Activated CD4-positive, alpha-beta T cell treated with anti-CD3 and anti-CD28 coated beads, Interleukin-2, amount 10 ng/mL, durations not matched to agents 7 days and 5 days (primary cell): ENCODE data around the gene PEMT. TPM values are rescaled to one million over a fixed set of nuclear protein-coding genes. Genes with fewer than 3 reads are reported as not detected.

Experiments
- CTCF ChIA-PET: fragments of 350-600 bp; sonication (Branson Sonifier 250); formaldehyde crosslinking; loops from one replicate; lab custom pipeline; 2021; ENCODE audit warnings: antibody characterized with exemption; lab: Charles Lee
- POLR2A ChIA-PET: fragments of 350-600 bp; sonication (Branson Sonifier 250); formaldehyde crosslinking; loops from one replicate; lab custom pipeline; 2021; ENCODE audit warnings: antibody characterized with exemption; lab: Charles Lee
- DNase-seq: peaks from one replicate; pipeline ENCODE4 v3.0.0-alpha.2; 2020
- H3K27ac Mint-ChIP-seq: one replicate; pipeline ENCODE4 v1.8.0; 2021; ENCODE audit warnings: mild to moderate bottlenecking, moderate library complexity, mixed read lengths
- H3K27me3 Mint-ChIP-seq: one replicate; pipeline ENCODE4 v1.8.0; 2021; ENCODE audit warnings: mixed read lengths
- H3K36me3 Mint-ChIP-seq: one replicate; pipeline ENCODE4 v1.8.0; 2021; ENCODE audit warnings: low read depth, mixed read lengths
- H3K4me1 Mint-ChIP-seq: one replicate; pipeline ENCODE4 v1.8.0; 2021; ENCODE audit warnings: mixed read lengths
- H3K4me3 Mint-ChIP-seq: one replicate; pipeline ENCODE4 v1.8.0; 2021; ENCODE audit warnings: mild to moderate bottlenecking, moderate library complexity, mixed read lengths
- H3K9me3 Mint-ChIP-seq: one replicate; pipeline ENCODE4 v1.8.0; 2021; ENCODE audit warnings: mixed read lengths
- total RNA-seq, 2 experiments: library from RNA; stranded (reverse); gene quantifications; one replicate each; pipeline ENCODE4 v1.2.3, GENCODE V29; 2021

PEMT gene
- total RNA-seq, 2 experiments from 2014 or later: 10.8 to 17.3 TPM

DNA sequence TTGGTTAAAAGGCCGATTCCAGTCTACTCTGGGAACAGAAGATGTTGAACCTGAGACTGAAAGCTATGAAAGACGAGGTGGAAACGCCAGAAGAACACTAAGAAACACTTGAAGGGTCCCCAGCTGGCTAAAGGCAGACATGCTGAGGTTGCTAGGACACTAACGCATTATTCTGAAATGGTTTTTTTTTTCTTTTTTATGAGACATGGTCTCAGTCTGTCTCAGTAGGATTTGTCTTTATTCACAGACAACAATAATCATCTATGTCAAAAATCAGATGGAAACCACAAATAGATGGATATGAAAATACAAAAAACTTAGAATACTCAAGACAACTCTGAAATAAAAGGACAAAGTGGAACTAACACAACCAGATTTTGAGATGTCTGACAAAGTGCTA lies 60.4 kb downstream of the PEMT start:
- POLR2A ChIA-PET: no interaction called here
- CTCF ChIA-PET: interaction anchor here (0.7 kb wide), 1 partner anchor 34 kb away, joined by 4 read pairs; no protein-coding TSS in a partner anchor
- Mint-ChIP-seq H3K27ac (no peak overlapping the region), H3K4me1 (no peaks in the 10 kb centered on the region), H3K9me3 (no peaks in the 10 kb centered on the region), H3K36me3 (no peaks in the 10 kb centered on the region), H3K4me3 (no peak overlapping the region), H3K27me3 (no peaks in the 10 kb centered on the region)
- no peak for DNase-seq

GRCh38 chr17:17528696-17529652 lies 62.5 kb downstream of the PEMT start:
- ChIA-PET CTCF (interaction anchor here (1.3 kb wide), 1 partner anchor 32 kb away, joined by 3 read pairs; no protein-coding TSS in a partner anchor), POLR2A (no interaction called here)
- H3K27ac Mint-ChIP-seq: no peak overlapping the region
- H3K36me3 Mint-ChIP-seq: no peaks in the 10 kb centered on the region
- no peaks in the 10 kb centered on the region for H3K27me3 Mint-ChIP-seq
- DNase-seq: no peak
- no peak overlapping the region for H3K4me3 Mint-ChIP-seq
- no peaks in the 10 kb centered on the region for H3K9me3 Mint-ChIP-seq
- no peaks in the 10 kb centered on the region for H3K4me1 Mint-ChIP-seq

GRCh38 chr17:17527956-17528500 lies 63.5 kb downstream of the PEMT start:
- Mint-ChIP-seq H3K36me3 (no peaks in the 10 kb centered on the region), H3K4me3 (no peak overlapping the region), H3K9me3 (no peaks in the 10 kb centered on the region), H3K27me3 (no peaks in the 10 kb centered on the region), H3K27ac (no peak overlapping the region), H3K4me1 (no peaks in the 10 kb centered on the region)
- POLR2A ChIA-PET: no interaction called here
- DNase-seq: no peak
- CTCF ChIA-PET: interaction anchor here (1.3 kb wide), 1 partner anchor 31 kb away, joined by 3 read pairs; no protein-coding TSS in a partner anchor

DNA sequence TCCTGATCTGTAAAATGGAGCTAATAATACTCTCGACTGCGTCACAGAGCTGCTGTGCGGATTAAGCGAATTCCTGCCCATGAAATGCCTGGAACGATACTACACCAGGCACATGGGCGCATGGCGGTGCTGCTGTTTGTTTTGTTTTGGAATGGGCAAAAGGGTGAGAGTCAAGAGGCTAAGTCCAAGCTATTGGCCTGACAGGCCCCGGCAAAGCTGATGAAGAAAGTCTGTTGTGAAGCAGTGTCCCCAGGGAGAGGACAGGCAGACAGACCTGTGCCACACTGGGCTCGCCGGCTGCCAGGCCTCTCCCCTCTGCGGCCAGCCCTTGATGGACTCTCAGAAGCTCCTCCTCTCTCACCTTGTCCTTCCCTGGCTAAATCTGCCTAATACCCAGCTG lies 64.0 kb downstream of the PEMT start:
- DNase-seq: no peak
- H3K9me3 Mint-ChIP-seq: no peaks in the 10 kb centered on the region
- no peaks in the 10 kb centered on the region for H3K36me3 Mint-ChIP-seq
- H3K4me3 Mint-ChIP-seq: no peak overlapping the region
- H3K4me1 Mint-ChIP-seq: no peaks in the 10 kb centered on the region
- no peak overlapping the region for H3K27ac Mint-ChIP-seq
- CTCF ChIA-PET: interaction anchor here (1.3 kb wide), 1 partner anchor 31 kb away, joined by 3 read pairs; no protein-coding TSS in a partner anchor
- H3K27me3 Mint-ChIP-seq: no peaks in the 10 kb centered on the region
- POLR2A ChIA-PET: no interaction called here

DNA sequence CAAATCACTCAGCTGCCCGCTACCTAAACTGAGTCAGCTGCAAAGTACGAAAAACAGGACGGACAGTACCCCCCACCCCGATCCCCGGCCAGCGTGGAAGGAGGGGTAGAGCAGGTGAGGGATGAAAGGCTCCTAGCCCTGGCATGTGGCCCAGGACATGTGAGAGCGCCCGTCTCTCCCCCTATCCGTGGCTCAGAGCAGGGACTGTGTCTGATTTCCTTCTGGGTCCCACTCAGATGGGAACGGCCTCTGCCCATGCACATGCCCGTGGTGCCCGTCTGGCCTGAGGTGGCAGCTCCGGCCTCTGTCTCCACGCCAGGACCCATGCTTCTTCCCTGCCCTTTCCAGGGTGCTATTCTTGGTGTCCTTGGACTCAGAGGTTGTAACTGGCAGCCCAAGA lies 65.1 kb downstream of the PEMT start:
- Mint-ChIP-seq H3K27ac (no peak overlapping the region), H3K9me3 (no peaks in the 10 kb centered on the region), H3K36me3 (no peaks in the 10 kb centered on the region), H3K27me3 (no peaks in the 10 kb centered on the region), H3K4me3 (no peak overlapping the region), H3K4me1 (no peaks in the 10 kb centered on the region)
- POLR2A ChIA-PET: no interaction called here
- CTCF ChIA-PET: no interaction called here
- no peak for DNase-seq

DNA sequence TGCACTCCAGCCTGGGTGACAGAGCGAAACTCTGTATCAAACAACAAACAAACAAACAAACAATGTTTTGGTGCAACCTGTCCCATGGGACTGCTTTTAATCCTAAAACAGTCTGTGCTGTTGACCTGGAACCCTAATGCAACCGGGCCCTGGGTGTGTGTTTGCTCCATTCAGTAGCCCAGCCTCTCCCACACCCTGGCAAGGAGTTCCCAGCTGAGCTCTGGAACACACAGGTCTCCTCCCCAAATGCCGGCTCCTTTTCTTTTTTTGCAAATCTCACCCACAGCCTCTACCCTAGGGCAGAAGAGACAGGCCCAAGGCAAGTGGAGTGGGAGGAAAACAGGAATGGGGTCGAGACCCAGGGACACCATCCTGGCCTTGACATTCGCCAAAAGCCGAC lies 65.6 kb downstream of the PEMT start:
- Mint-ChIP-seq H3K4me1 (no peaks in the 10 kb centered on the region), H3K27me3 (no peaks in the 10 kb centered on the region), H3K36me3 (no peaks in the 10 kb centered on the region), H3K9me3 (no peaks in the 10 kb centered on the region), H3K4me3 (no peak overlapping the region), H3K27ac (no peak overlapping the region)
- POLR2A ChIA-PET: no interaction called here
- CTCF ChIA-PET: no interaction called here
- no peak for DNase-seq

DNA sequence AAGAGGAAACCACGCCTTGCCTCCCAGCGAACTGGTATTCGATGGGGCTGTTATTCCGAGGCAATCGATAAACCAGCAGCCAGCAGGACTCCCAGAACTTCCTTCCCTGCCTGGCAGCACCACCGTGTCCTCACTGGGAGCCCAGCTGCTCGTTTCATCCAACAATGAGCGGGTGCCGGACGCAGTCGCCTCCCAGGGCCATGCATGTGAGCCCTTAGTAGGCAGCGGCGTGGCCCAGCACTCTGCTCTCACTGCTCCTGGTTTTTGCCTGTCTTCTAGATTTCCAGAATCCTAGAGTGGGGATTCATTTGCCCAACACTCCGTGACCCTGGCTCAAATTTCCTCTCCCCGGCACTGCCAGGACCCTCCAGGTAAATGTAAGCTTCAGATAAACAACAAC lies 66.2 kb downstream of the PEMT start:
- no peaks in the 10 kb centered on the region for H3K9me3 Mint-ChIP-seq
- H3K4me1 Mint-ChIP-seq: no peaks in the 10 kb centered on the region
- CTCF ChIA-PET: no interaction called here
- H3K27ac Mint-ChIP-seq: no peak overlapping the region
- no peaks in the 10 kb centered on the region for H3K27me3 Mint-ChIP-seq
- DNase-seq: no peak
- no peaks in the 10 kb centered on the region for H3K36me3 Mint-ChIP-seq
- H3K4me3 Mint-ChIP-seq: no peak overlapping the region
- POLR2A ChIA-PET: no interaction called here

DNA sequence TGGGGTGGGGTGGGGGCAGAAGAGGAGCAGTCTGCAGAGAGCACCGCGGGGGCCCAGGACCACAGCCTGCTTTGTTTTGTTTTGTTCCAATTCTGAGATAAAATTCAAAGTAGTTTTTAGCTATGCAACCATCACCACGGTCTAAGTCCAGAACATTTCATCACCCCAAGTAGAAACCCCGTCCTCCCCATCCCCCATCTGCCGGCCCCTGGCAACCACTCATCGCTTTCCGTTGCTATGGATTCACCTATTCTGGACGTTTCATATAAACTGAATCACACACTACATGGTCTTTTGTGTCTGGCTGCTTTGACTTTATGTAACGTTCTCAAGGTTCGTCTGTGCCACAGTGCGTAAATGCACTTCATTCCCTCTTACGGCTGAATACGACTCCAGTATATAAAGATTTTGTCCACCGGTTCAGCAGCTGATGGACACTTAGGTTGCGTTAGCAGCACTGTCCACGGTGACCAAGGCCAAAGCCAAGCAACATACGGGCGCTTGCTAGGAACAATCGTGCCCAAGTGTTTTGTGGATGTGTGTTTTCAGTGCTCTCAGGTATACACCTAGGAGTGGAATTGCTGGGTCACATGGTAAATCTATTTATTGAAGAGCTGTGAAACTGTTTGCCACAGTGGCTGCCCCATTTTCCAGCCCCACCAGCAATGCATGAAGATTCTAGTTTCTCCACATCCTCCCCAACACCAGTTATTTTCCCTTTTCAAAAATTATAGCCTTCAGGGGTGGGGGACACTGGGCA lies 67.6 kb downstream of the PEMT start:
- H3K27ac Mint-ChIP-seq: no peak overlapping the region
- DNase-seq: no peak
- no peaks in the 10 kb centered on the region for H3K36me3 Mint-ChIP-seq
- H3K4me1 Mint-ChIP-seq: no peaks in the 10 kb centered on the region
- ChIA-PET POLR2A (no interaction called here), CTCF (interaction anchor here (2.2 kb wide), 1 partner anchor 27 kb away, joined by 6 read pairs; the partner anchor contains the start of gene RASD1)
- no peaks in the 10 kb centered on the region for H3K9me3 Mint-ChIP-seq
- no peaks in the 10 kb centered on the region for H3K27me3 Mint-ChIP-seq
- no peak overlapping the region for H3K4me3 Mint-ChIP-seq

- H3K27ac Mint-ChIP-seq: no peak overlapping the region
- POLR2A ChIA-PET: no interaction called here
- no peaks in the 10 kb centered on the region for H3K9me3 Mint-ChIP-seq
- H3K27me3 Mint-ChIP-seq: no peaks in the 10 kb centered on the region
- H3K4me1 Mint-ChIP-seq: no peaks in the 10 kb centered on the region
- CTCF ChIA-PET: interaction anchor here (2.2 kb wide), 1 partner anchor 26 kb away, joined by 6 read pairs; the partner anchor contains the start of gene RASD1
- DNase-seq: no peak
- no peak overlapping the region for H3K4me3 Mint-ChIP-seq
- H3K36me3 Mint-ChIP-seq: no peaks in the 10 kb centered on the region
Measured at GRCh38 chr17:17523001-17523730, 68.3 kb downstream of the PEMT start.

- DNase-seq: no peak
Measured at GRCh38 chr17:17520599-17521232, 70.8 kb downstream of the PEMT start.

DNA sequence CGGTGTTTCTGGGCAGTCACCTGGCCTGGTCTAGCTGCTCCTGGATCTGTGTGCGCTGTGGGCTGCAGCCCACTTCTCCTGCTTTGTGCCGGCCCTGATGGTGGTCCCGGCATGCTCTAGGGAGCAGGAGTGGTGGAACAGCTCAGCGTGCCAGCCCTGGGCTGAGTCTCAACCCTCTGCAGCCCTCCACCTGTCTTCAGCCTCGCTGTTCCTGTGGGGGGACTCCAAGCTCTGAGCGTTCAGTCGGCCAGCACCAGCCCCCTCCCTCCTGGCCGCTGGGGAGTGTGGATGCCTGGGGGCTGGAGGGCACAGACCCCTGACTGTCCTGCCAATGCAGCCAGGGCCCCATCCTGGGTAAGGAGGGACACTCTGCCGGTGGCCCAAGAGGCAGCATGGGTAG lies 71.6 kb downstream of the PEMT start:
- POLR2A ChIA-PET: no interaction called here

More at GRCh38 chr17:17520599-17521232, 70.8 kb downstream of the PEMT start:
- Mint-ChIP-seq H3K9me3 (no peaks in the 10 kb centered on the region), H3K4me3 (no peak overlapping the region), H3K4me1 (no peaks in the 10 kb centered on the region), H3K27me3 (no peaks in the 10 kb centered on the region), H3K27ac (no peak overlapping the region), H3K36me3 (no peaks in the 10 kb centered on the region)
- CTCF ChIA-PET: interaction anchor here (0.6 kb wide), 1 partner anchor 57 kb away, joined by 4 read pairs; no protein-coding TSS in a partner anchor
- POLR2A ChIA-PET: no interaction called here

DNA sequence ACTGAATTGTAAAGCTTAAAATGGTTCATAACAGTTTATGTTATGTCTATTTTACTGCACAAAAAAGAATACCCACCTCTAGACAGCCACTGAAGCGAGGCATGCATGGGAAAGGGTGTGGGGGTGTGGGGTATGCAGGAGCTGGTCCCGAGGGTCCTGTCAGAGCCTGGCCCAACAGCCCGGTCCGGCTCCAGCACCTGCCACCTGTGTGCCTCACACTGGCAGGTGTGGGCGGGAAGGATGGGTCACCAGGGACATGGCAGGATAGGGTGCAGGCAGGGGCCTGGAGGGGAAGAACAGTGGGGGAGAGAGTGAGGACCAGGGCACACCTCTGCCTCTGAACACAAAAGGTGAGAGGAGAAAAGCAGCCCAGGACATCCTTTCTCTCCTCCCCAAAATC lies 72.6 kb downstream of the PEMT start:
- CTCF ChIA-PET: interaction anchor here (2.2 kb wide), 1 partner anchor 22 kb away, joined by 6 read pairs; no protein-coding TSS in a partner anchor
- Mint-ChIP-seq H3K36me3 (no peaks in the 10 kb centered on the region), H3K4me3 (no peak overlapping the region), H3K27me3 (no peaks in the 10 kb centered on the region), H3K4me1 (no peaks in the 10 kb centered on the region), H3K27ac (no peak overlapping the region), H3K9me3 (no peaks in the 10 kb centered on the region)
- POLR2A ChIA-PET: no interaction called here
- no peak for DNase-seq

More for the DNA sequence above, 71.6 kb downstream of the PEMT start:
- Mint-ChIP-seq H3K36me3 (no peaks in the 10 kb centered on the region), H3K4me3 (no peak overlapping the region), H3K27me3 (no peaks in the 10 kb centered on the region), H3K9me3 (no peaks in the 10 kb centered on the region), H3K27ac (no peak overlapping the region), H3K4me1 (no peaks in the 10 kb centered on the region)
- CTCF ChIA-PET: no interaction called here
- DNase-seq: no peak
